Stimulated activated CD4-positive, alpha-beta T cell treated with anti-CD3 and anti-CD28 coated beads, Interleukin-2, amount 100 ng/mL, for 48 hours (primary cell): ENCODE measurements around the gene WNT4.
A peak's percentile ranks its signal among the peaks of the same experiment; 100 is the strongest.

ENCODE experiments used
- DNase-seq, 2 donors: peaks; one replicate each; pipeline ENCODE4 v3.0.0-alpha.2; 2020

Gene WNT4

DNA sequence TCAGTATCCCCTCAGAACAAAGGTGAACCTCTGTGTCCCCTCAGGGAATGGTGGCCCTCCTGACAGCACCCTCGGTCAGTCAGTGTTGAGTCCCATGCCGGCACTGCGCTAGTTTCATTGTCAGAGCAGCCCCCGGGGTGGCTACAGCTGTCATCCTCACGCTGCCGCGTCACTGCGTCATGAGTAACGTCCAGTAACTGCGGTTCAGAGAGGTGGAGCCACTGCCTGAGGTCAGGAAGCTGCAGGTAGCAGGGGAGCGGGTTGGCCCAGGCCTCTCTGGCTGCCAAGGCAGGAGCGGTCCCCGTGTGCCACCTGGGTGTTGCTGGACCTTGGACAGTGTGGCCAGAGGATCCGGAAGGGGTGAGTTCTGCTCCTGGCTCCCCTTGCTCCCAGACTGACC, 20.2 kb upstream of the WNT4 start:
- DNase-seq: no peak

DNA sequence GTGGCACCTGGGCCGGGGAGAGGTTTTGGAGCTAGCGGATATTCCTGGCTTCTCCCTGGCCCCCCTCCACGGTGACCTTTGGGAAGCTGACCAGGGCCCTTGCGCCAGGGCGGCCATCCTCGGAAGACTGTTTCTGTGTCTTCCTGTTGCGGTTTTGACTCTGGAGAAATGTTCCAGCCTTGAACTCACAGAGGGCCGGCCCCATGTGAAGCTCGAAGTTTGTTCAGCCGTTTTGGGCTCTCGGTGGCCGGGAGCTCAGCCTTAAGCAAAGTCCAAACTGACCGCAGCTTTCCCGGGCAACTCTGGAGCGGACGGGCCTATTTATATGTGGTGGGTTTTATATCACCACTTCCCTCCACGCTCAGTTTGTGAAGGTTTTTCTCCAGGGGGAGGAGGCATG, 17.0 kb upstream of the WNT4 start:
- no peak for DNase-seq

DNA sequence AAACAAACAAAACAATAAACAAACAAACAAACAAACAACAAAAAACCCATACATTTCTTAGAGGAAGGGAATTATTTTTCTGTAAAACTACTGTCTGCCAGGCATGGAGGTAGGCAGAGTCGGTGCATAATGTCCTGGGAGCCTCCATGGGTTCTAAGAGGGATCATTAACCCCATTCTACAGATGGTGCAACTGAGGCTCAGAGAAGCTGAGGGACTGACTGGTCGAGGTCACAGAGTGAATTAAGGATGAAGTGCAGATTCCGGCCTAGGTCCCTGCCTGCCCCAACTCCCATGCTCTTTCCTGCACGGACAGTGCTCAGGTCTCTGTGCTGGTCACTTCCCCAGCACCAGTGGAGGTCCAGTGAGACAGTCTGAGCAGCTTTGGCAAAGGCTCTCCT, 15.8 kb upstream of the WNT4 start:
- no peak for DNase-seq

DNA sequence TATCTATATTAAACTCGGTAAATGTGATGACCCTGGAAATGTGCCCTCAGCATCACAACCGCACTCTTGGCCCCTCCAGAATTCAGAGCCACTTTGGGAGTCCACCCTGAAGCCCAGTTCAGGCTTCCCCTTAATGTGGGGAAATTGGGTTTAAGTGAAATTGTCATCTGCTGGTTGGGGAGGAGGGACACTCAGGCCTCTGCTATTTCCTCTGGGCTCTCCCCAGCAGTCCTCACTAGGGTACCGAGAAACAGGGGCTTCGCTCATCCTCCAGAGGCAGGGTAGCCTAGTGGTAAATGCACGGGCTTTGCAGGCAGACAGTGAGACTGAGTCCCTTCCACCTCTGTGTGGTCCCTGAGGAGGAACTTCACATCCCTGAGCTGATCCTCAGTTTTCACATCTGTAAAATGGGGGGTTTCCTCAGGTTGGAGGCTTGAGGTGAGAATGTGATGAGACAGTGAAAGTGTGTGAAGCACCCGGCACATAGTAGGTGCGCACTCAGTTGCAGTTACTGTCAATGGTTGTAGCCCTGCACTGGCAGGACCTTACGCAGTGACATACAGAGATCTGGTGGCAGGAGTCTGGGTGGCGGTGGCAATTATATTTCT, 14.6 kb upstream of the WNT4 start:
- no peak for DNase-seq

DNA sequence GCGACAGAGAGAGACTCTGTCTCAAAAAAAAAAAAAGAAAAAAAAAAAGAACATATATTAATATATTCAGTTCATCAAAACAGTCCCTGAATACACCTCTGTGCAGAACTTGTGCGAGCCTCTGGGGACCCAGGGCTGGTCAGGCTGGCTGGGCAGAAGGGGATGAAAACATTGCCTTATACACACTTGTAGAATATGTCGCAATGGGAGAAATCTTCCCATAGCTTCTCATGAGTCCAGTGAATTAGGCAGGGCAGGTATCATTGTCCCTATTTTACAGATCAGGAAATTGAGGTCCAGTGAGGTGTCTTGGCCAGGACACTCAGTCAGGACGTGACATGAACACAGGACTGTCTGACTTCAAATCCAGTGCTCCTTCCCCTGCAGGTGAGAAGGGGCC, 12.6 kb upstream of the WNT4 start:
- DNase-seq: no peak

DNA sequence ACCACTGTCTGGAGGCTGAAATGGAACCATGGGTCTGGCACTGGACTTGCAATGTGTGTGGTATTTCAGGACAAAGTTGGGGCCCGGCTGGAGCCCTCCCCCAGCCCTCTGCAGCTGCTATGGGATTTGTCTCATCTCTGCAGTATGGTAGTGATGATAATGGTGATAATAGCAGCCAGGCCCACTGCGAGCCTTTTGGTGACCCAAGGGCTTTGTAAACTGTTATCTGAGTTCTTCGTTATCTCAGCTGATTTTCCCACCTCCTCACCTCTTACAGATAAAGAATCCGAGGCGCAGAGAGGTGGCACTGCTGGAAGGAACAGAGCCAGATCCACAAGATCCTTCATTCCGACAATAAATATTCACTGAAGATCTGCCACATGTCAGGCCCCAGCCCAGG, 11.7 kb upstream of the WNT4 start:
- DNase-seq: no peak

DNA sequence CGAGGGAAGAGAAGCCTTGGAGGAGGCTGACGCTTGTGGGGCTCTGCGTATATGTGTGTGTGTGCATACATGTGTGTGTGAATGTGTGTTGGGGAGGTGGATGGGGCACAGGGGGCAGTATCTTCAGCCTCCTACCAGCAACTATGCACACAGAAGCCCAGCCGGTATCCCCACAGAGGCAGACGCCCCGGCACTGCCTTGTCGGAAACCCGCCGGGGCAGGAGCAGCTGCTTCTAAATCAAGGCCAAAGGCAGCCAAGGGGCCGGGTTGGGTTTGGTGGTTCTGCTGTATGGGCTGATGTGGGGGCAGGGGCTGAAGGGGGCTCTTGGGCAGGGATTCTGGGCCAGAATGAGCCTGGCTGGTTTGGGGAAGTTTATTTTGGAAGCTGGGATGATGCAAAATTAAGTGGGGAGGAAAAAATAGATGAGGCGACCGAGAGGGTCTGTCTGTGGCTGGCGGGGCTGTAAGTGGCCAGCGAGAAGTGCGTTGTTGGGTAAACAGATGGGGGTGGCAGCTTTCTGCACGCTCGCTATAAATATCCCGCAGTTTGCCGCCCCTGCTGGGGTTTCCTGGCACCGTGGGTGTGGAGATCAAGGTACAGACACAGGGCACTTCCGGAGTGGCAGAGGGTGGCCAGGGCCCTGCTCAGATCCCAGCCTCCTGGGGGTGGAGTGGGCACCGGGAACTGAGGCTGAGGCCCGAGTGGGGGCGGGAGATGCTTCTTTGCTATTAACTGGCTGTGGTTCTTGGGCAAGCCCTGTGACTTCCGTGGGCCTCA, 11.0 kb upstream of the WNT4 start:
- DNase-seq: no peak

DNA sequence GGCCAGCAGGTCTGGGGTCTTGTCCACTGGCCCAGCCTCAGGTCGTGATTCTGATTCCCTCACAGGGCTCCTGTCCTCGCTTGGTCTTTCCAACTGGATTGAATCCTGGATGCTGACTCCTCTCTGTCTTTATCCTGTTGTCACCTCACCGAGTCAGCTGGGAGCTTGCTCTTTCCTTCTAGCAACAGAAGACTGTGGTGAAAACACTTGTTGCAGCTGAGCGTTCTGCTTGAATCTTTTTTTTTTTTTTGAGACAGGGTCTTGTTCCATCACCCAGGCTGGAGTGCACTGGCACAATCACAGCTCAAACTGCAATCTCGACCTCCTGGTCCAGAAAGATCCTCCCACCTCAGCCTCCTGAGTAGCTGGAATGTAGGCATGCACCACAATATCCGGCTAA, 8.0 kb upstream of the WNT4 start:
- DNase-seq: no peak

DNA sequence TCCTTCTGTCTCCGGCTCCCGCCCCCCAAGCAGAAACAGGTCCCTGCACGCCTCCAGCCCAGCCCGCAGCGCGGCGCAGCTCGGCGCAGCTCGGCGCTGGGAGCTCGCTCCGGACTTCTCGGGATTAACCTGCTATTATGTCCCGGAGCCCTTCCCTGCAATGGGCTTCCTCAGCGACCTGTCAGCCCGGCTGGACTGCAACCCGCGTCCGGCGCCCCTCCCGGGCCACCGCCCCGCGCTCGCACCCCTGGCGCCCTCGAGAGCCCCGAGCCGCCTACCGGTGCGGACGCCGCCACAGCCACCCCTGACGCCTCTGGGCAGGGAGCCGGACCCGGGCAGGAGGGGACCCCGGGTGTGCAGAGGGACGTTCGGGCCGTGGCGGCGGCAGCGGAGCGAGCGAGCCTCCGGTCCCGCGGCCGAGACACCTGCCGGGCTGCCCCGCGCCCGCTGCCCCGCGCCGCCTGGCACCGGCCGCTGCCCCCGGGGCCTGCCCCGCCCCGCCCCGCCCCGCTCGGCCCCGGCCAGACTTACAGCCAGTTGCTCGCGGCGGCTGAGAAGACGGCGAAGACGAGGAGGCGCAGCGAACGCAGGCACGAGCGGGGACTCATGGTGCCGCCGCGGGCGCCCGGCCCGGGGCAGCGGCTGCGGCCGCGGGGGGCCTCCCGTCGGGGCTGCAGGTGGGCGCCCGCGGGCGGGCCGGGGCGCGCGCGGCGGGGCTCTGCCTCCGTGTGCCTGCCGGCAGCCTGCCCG, 407 bp downstream of the WNT4 start:
- DNase-seq: peak in 1 of 2 donors; percentile 11

DNA sequence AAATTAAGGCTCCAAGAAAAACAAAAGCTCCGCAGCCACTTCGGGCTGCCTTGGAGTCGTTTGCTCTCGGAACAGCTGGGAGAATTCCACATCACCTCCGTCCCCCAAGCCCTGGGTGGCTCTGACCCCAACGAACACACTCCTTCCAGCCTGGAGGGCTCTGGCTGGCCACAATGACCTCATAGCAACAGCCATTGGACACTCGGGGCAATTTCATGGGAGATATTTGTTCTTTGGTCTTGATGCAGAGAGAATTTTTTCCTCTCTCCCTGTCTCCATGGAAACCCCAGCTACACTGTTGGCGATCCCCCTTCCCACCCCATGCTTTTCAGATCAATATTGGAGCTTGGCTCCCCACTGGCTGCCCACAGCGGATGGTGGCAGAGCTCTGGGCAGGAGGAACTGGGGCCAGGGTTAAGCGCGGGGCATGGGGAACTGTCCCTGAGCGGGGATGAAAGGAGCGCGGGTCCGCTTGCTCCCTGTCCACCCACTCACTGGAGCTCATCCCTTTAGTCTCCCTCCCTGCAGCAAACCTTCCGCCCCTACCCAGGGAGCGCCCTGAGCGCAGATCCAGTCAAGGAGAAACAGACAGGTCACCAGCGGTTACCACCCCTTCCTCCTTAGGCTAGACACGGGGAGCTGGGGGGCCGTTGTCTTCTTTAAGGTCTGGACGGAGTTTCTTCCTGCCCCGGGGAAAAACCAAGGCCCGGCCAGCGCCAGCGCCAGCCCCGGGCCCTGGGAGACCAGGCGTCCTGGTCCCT, 1.2 kb downstream of the WNT4 start:
- no peak for DNase-seq

DNA sequence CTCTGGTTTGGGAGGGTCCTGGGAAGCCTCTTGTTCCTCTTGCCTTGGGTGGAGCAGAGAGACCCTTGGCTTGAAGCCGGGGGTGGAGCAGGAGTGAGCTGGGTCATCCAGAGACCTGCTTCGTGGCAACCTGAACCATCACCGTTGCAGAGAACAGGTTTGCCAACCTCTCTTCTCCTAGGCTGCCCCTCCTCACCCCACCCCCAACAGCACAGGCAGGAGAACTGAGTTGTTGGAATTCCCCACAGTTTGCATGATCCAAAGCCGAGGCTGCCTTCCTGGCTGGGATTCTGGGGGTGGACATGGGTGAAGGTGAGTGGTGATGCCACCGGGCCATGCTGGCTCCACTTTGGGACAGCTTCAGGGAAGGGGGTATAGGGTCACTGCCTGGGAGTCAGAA, 2.2 kb downstream of the WNT4 start:
- DNase-seq: no peak

DNA sequence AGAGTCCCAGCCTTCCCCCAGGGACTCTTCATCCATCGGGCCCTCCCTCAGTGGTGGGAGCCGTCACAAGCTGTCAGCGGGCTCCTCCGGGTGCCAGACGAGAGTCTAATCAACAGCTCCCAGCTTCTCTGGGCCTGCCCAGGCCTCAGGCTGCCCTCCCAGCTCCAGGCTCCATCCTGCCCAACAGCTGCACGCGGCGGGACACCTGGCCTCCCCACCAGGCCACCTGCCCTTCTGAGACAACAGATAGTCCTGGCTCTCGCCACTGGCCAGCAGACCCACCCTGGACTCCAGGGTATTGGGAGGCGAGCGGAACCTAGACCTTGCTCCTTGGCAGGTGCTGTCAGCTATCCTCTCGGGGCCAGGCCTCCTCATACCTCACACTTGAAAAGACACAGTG, 3.1 kb downstream of the WNT4 start:
- no peak for DNase-seq

DNA sequence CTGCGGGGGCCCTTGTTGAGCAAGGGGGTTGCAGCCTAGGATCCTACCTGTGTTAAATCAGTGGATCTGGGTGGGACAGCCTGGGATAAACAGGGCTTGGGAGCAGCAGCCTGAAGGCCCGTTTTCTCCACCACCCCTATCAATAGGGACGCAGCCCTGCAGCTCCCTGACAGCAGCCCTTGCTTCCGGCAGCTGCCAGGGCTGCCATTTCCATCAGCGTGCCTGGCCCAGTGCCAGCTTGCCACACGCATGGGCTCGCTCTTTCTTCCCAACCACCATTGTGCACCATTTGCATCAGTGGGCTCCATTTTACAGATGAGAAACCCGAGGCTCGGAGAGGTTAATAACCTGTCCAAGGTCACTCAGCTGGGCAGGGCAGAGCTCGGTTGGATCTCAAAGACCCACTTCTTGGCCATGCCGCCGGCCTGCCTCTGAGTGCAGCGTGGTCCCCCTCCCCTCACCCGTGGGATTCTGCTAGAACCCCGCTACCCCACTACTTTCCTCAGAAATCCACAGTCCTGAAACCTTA, 3.8 kb downstream of the WNT4 start:
- DNase-seq: no peak

DNA sequence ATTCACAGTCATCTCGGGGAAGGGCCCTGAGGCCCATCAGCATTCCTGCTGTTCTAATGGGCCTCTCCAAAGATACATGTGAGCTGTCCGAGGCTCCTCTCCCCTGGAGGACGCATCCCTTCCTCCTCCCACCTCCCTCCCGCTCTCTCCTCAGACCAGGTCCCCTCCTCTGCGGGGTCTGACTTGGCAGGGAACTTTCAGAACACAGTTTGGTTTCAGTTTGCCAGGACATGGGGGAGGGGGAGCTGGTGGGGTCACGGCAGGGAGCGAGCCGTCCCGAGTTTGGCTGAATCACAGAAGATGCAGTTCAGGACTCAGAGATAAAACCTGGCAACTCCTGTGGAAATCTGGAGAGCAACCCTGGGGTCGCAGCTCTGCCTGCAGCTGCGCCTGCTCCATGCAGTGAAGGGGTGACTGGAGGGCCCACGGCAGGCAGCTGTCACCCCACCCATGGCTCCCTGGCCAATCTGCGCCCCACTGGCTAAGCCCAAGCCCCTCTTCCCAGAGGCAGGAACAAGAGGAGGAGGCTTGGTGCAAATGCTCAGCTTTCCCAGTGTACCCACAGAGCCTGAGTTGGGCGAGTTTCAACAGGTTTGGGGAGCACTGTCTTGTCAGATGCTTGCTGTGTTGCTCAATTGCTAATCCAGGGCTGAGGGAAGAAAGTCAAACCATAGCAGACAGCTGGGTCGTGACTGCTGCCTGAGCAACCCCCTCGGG, 5.7 kb downstream of the WNT4 start:
- no peak for DNase-seq

DNA sequence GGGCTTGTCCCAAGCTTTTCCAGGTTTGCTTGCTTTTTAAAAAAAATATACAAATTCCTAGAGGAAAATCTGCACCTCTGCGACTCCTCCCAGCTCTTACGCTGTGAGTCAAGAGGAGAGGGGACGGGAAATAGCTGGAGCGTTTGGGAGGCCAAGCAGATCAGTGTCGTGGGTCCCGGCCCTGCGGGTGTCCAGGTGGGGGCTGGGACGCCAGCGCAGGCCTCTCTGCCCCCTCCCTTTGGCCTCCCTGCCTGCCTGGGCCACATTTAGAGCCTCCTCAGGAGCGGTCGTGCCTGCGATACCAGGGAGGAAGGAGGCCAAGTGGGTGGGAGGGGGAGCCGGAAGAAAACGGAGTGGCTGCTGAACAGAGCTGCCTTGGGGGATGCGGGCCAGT, 9.0 kb downstream of the WNT4 start:
- no peak for DNase-seq

DNA sequence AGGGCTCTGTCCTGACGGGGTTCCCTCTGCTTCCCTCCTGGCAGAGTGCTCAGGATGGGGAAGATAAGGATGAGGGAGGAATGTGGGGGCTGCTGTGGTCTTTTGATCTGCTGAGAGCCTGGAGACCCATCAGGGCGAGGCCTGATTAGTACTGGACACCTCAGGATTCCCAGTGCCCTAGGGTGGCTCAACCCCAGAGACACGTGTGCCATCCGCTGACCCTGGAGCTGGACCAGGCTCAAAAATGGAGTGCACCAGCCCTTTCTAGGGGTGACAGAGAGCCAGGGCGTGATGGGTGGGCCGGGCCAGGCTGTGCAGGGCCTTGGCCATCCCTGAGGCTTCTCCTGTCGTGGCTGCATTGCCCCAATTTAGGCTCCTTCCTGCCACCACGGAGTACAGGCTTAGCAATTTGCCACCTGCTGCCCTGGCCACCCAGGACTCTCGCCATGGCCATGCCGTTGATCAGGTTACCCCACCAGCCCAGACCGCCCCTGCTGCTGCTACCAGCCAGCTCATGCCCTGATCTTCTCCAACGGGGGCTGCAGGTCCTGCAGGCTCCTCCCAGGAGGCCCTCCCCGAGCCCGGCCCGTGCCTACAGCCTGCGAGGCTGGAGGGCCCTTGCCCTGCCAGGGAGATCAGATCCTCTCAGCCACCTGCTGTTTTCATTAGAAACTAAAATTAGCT, 9.5 kb downstream of the WNT4 start:
- no peak for DNase-seq

DNA sequence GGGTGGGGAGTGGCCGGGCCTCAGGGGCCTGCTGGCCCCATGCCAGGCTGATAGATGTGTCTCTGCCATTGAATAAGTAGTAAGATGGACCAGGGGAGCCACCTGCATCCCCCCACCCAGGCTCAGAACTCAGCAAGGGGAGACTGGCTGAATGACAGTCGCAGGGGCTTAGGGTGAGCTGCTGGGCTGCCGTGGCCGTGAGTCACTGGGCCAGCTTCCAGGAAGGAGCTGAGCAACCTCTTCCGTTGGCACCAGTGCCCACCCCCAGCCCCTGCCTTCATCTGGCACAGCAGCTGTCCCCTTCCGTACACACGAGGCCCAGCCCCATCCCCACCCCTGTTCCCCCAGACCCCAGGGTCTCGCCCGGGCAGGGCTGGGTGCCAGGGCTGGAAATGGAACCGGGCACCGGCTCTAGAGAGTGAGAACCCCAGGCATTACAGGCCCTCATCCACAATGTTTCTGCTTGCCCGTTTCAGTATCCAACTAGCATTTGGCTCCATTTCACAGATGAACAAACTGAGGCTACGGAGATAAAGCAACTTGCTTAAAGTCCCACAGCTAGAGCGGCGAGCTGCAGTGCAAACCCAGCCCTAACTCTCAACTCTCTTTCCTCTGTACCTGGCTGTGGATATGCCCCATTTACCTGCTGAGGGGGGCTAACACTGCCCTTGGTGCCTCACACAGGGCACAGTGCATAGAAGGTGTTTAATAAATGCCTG, 10.2 kb downstream of the WNT4 start:
- no peak for DNase-seq

DNA sequence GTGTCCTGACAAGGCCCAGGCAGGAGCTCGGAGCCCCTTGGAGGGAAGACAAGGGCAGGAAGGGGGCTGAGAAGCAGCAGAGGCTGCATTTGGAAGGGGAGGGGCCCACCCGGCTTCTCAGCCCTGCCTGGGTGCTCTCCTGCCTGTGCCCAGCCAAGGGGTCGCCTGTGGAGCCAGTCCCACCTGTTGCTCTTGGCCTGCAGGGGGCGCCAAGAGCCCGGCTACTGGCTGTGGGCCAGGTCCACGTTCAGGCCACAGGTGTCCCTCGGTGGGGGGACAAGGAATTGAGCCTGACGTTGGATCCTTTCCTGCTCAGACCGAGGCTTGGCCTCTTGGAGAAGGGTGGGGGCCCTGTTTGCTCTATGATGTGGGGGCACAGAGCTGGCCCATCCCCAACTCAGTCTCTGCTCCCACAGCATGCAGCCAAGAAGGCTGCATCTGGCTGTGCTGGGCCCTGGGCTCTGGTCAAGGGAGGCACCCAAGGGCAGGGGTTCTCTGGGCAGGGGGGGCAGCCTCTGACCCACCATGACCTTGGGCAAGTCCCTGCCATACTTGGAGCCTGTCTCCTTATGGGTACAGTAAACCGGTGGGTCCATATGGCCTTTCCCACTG, 10.9 kb downstream of the WNT4 start:
- DNase-seq: peak; percentile 57 to 69

DNA sequence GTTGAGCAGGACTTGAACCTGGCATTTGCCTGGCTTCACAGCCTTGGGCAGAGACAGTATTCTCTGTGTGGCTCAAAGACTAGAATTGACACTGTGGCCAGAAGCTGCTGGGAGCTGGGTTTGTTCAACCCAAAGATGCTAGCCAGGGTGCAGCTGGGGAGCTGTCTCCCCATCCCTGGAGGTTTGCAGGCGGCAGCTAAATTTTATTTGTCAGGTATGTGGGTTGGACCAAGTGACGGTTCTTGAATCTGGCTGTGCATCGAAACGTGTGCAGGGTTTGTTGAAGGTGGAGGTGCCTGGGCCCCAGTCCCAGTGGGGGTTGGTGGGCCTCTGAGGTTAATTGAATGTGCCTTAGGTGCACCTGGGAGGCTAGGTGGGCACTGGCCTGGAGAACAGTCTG, 11.8 kb downstream of the WNT4 start:
- DNase-seq: no peak

DNA sequence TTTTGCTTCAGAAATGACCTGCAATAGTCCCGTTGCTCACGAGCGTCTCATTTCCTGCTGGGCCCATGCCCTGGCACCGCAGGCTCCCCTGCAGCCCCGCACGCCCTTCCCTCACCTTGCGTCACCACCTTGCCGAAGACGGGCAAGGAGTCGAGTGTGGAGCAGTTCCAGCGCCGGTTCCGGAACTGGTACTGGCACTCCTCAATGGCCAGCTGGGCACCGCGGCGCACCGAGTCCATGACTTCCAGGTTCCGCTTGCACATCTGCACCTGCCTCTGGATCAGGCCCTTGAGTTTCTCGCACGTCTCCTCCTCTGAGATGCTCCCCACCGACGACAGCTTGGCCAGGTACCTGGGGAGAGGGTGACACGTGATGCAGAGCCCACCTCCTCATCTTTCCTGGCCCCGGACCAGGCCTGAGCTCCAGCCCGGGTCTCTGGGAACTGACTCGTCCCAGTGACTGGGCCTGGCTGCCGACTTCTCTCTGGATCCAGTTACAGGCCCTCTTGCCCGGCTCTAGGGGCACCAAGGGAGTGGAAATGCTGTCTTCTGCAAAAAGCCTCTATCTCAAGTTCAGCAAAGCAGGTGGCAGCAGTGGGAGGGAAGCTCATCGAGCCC, 13.3 kb downstream of the WNT4 start:
- no peak for DNase-seq
